Measurements from ENCODE around the gene ZFPM1. TPM values are rescaled to one million over a fixed set of nuclear protein-coding genes. Genes with fewer than 3 reads are reported as not detected.
"Not testable (repeated sequence)": the region's sequence is repeated elsewhere in the genome, so short reads cannot be mapped to it uniquely, and the experiment has no call there.

ZFPM1 gene
- total RNA-seq, 1 donor from 2014 or later = 6.2 TPM

DNA sequence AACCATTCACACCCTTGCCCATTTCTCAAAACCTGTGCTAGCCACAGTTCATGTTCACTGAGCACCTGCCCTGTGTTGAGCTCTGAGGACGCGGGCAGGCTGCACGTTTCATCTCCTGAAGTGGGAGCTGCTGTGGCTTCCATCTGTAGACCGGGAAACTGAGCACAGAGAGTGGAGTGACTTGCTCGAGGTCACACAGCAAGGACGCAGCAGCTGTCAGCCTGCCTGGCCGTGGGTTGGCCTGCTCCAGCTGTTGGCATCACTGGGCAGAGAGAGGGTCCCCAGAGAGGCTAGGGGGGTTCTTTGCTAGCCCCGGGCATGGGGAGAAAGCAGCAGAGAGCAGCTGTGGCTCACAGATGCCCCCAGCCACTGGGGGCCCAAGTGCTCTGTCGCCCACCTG lies 28.8 kb downstream of the ZFPM1 start:
- Histone ChIP-seq H3K27me3 (ENCODE audit: control insufficient read depth, insufficient read depth, low read length) (peaks cover 7% of the 10 kb centered on the region), H3K36me3 (ENCODE audit: control insufficient read depth, insufficient read depth, low read length) (no peaks in the 10 kb centered on the region), H3K4me3 (ENCODE audit: low read depth, low read length) (no peak overlapping the region)
- no peak for TF ChIP-seq CTCF (IDR thresholded peaks at IDR 0.05; ENCODE audit: insufficient read depth, low read length, poor library complexity, severe bottlenecking)
- no peak for DNase-seq (ENCODE audit: low read depth)

DNA sequence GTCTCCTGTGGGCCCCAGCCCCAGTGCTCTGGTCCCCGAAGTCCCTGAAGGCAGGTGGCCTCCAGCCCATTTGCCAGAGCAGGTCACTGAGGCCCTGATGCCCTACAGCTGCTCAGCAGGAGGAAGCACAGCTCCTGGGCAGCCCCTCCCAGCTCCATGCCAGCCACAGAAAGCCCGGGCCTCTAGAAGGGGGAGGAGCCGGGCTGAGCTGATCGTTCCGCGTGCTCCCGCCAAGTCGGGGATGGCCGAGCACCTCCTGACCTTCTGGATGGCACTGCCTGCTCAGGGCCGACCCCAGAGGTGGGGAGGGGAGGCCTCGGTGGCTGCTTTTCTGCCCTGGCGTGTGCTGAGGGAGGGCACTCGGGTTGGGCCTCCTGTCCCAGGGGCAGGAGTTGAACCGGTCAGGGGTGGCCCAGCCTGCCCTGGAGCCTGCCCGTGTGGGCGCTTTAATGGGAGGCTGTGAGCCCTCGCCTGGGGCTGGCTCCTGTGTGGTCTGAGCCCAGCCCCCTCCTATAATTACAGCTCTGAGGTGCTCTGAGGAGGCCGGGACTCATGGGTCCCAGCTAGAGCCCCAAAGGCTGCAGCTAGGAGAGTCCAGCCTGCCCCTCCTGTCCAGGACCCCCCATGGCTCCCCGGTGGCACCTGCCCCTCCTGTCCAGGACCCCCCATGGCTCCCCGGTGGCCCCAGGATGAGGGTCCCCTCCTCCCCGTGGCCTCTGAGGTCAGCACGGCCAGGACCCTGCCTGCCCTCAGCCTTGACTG lies 29.7 kb downstream of the ZFPM1 start:
- TF ChIP-seq CTCF (IDR thresholded peaks at IDR 0.05; ENCODE audit: insufficient read depth, low read length, poor library complexity, severe bottlenecking) = no peak
- H3K36me3 ChIP-seq (ENCODE audit: control insufficient read depth, insufficient read depth, low read length) = no peaks in the 10 kb centered on the region
- H3K4me3 ChIP-seq (ENCODE audit: low read depth, low read length) = no peak overlapping the region
- DNase-seq (ENCODE audit: low read depth) = no peak
- peaks cover 7% of the 10 kb centered on the region for H3K27me3 ChIP-seq (ENCODE audit: control insufficient read depth, insufficient read depth, low read length)

- DNase-seq (ENCODE audit: low read depth) = no peak
- H3K27me3 ChIP-seq (ENCODE audit: control insufficient read depth, insufficient read depth, low read length) = peaks cover 4% of the 10 kb centered on the region
- no peaks in the 10 kb centered on the region for H3K36me3 ChIP-seq (ENCODE audit: control insufficient read depth, insufficient read depth, low read length)
- H3K4me3 ChIP-seq (ENCODE audit: low read depth, low read length) = no peak overlapping the region
- TF ChIP-seq CTCF (IDR thresholded peaks at IDR 0.05; ENCODE audit: insufficient read depth, low read length, poor library complexity, severe bottlenecking) = no peak
Observed at GRCh38 chr16:88483392-88483641, 30.2 kb downstream of the ZFPM1 start.

DNA sequence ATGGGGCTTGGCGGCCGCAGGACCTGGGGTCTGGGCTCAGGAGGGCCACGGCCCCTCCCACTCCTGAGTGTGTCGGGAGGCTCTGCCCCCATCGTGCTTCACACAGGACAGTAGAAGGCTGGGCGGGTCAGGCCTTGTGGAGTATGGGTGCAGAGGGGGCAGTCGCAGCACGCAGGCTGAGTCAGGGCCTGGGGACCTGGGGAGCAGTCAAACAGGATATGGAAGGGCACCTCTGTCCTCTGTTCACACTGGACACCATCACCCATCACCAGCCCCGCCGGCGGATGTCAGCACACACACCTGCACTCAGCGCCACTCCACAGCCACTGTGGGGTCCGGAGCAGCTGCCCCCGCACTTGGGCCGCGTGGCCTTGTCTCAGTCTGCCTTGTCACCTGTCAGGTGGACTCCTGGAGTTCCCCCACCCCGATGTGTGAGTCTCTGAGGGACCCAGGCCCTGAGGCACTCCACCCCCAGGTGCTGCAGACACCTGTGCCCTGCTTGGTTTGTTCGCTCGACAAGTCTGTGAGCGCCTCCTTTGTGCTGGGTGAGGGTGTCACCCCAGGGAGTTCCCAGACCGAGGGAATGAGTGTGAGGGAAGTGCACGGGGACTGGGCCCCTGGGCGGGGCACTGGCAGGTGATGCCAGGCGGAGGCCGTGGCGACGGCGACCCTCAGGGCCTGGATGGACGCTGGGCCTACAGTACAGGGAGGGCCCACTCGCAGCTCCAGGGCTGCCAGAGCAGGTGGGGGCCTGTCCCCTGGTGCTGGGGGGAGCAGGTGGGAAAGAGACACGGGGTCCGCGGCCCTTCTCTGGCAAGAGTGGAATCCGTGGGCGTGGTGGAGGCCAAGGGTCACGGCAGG lies 31.7 kb downstream of the ZFPM1 start:
- DNase-seq (ENCODE audit: low read depth) = no peak

GRCh38 chr16:88485366-88485741 lies 32.3 kb downstream of the ZFPM1 start:
- DNase-seq (ENCODE audit: low read depth); H3K4me3 ChIP-seq (ENCODE audit: low read depth, low read length); H3K27me3 ChIP-seq (ENCODE audit: control insufficient read depth, insufficient read depth, low read length); H3K36me3 ChIP-seq (ENCODE audit: control insufficient read depth, insufficient read depth, low read length): not testable (repeated sequence)

More for the DNA sequence above, 31.7 kb downstream of the ZFPM1 start:
- H3K4me3 ChIP-seq (ENCODE audit: low read depth, low read length) = no peak overlapping the region
- no peaks in the 10 kb centered on the region for H3K27me3 ChIP-seq (ENCODE audit: control insufficient read depth, insufficient read depth, low read length)
- no peaks in the 10 kb centered on the region for H3K36me3 ChIP-seq (ENCODE audit: control insufficient read depth, insufficient read depth, low read length)
- TF ChIP-seq CTCF (IDR thresholded peaks at IDR 0.05; ENCODE audit: insufficient read depth, low read length, poor library complexity, severe bottlenecking) = no peak

DNA sequence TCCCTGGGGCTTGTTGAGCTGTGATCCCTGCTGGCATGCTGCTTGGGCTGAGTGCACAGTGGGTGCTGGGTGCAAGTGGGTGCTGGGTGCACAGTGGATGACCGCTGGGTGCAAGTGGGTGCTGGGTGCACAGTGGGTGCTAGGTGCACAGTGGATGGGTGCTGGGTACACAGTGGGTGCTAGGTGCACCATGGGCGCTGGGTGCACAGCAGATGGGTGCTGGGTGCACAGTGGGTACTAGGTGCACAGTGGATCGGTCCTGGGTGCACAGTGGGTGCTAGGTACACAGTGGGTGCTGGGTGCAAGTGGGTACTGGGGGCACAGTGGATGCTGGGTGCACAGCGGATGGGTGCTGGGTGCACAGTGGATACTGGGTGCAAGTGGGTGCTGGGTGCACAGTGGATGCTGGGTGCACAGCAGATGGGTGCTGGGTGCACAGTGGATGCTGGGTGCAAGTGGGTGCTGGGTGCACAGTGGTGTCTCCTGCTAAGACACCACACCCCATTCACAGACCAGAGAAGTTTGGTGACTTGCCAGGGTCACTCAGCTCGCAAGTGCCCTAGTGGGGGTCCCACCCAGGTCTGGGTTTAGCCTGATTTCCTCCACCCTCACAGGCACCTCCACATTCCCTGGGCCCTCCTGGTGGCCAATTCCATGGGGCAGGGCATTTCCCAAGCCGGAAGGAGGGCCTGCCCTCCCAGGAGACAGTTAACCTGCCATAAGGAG lies 33.5 kb downstream of the ZFPM1 start:
- Histone ChIP-seq H3K27me3 (ENCODE audit: control insufficient read depth, insufficient read depth, low read length) (no peaks in the 10 kb centered on the region), H3K4me3 (ENCODE audit: low read depth, low read length) (no peak overlapping the region), H3K36me3 (ENCODE audit: control insufficient read depth, insufficient read depth, low read length) (no peaks in the 10 kb centered on the region)
- no peak for DNase-seq (ENCODE audit: low read depth)
- no peak for TF ChIP-seq CTCF (IDR thresholded peaks at IDR 0.05; ENCODE audit: insufficient read depth, low read length, poor library complexity, severe bottlenecking)

All from kidney epithelial cell (primary cell).